AG04450 (cell line): Measurements from ENCODE around the gene EFNA1. TPM values are rescaled to one million over a fixed set of nuclear protein-coding genes. Genes with fewer than 3 reads are reported as not detected.
"Not testable (repeated sequence)": the region's sequence is repeated elsewhere in the genome, so short reads cannot be mapped to it uniquely, and the experiment has no call there.

Experiments used
- CTCF ChIA-PET: fragments of 300-600, 350-600 bp; formaldehyde crosslinking; extraction: SDS; loops from one replicate; lab custom pipeline; 2022; ENCODE audit warnings: antibody characterized with exemption, inconsistent platforms; lab: Charles Lee
- POLR2A ChIA-PET: fragments of 350-600 bp; formaldehyde crosslinking; extraction: SDS; loops from one replicate; lab custom pipeline; 2021; ENCODE audit warnings: antibody characterized with exemption, inconsistent platforms; lab: Yijun Ruan, JAX
- DNase-seq: peaks from one replicate; pipeline ENCODE4 v3.0.0-alpha.2; 2011; ENCODE audit warnings: low read depth, low spot score
- H3K27ac ChIP-seq: one replicate; pipeline ENCODE4 v1.5.1; 2012; ENCODE audit warnings: low read depth, low read length, control low read depth
- H3K27me3 ChIP-seq: one replicate; pipeline ENCODE4 v1.6.0; 2012; ENCODE audit warnings: low read length; ENCODE audit not compliant: control insufficient read depth, insufficient read depth
- H3K4me3 ChIP-seq: 2 replicates; pipeline ENCODE4 v1.5.1; 2011; ENCODE audit warnings: mild to moderate bottlenecking, low read depth, low read length, control low read depth
- H3K9me3 ChIP-seq: 2 replicates; pipeline ENCODE4 v1.5.1; 2012; ENCODE audit warnings: low read length; ENCODE audit not compliant: control insufficient read depth, insufficient read depth
- CTCF ChIP-seq: IDR thresholded peaks from 2 replicates; pipeline ENCODE4 v1.5.1; 2011; ENCODE audit warnings: low read depth, low read length, control low read depth, inconsistent platforms
- polyA plus RNA-seq: library from polyadenylated mRNA; depleted of rRNA; stranded (reverse); fragments of >200 nt; gene quantifications from 2 replicates; pipeline ENCODE4 v1.2.3, GENCODE V29; 2011

Gene EFNA1
- polyA plus RNA-seq, 1 experiment, result 1.4 TPM

- H3K27me3 ChIP-seq, result peaks cover 40% of the 10 kb centered on the region
- no peaks in the 10 kb centered on the region for H3K9me3 ChIP-seq
- no peak for TF ChIP-seq CTCF
- ChIA-PET POLR2A (no interaction called here), CTCF (interaction anchor here (0.6 to 4.2 kb wide), 4 partner anchors 26 to 1319 kb away, joined by 3 to 17 read pairs (median 4); partner anchors contain the start of gene KRTCAP2)
- DNase-seq, result no peak
- H3K27ac ChIP-seq, result no peak overlapping the region
- no peak overlapping the region for H3K4me3 ChIP-seq
Measured at GRCh38 chr1:155117610-155118009, 10.1 kb upstream of the EFNA1 start.

GRCh38 chr1:155118090-155118489, 9.6 kb upstream of the EFNA1 start:
- H3K27ac ChIP-seq, DNase-seq, H3K4me3 ChIP-seq, H3K9me3 ChIP-seq, POLR2A ChIA-PET: not testable (repeated sequence)
- CTCF ChIA-PET, result interaction anchor here (0.6 to 4.2 kb wide), 3 partner anchors 25 to 76 kb away, joined by 3 to 17 read pairs (median 4); partner anchors contain the start of gene KRTCAP2
- peaks cover 40% of the 10 kb centered on the region for H3K27me3 ChIP-seq

GRCh38 chr1:155120253-155120652, 7.4 kb upstream of the EFNA1 start:
- no peak for TF ChIP-seq CTCF
- peaks cover 49% of the 10 kb centered on the region for H3K27me3 ChIP-seq
- CTCF ChIA-PET, result interaction anchor here (1.0 to 2.4 kb wide), 2 partner anchors 29 to 53 kb away, joined by 3 to 10 read pairs; partner anchors contain the start of gene KRTCAP2

GRCh38 chr1:155121249-155121648, 6.4 kb upstream of the EFNA1 start:
- H3K9me3 ChIP-seq, result no peaks in the 10 kb centered on the region; the same call in 1 of the 2 replicates
- ChIA-PET POLR2A (no interaction called here), CTCF (interaction anchor here (0.7 to 2.4 kb wide), 2 partner anchors 30 to 36 kb away, joined by 3 to 10 read pairs; no protein-coding TSS in a partner anchor)
- peaks cover 52% of the 10 kb centered on the region for H3K27me3 ChIP-seq
- DNase-seq, result no peak
- no peak for TF ChIP-seq CTCF
- no peak overlapping the region for H3K4me3 ChIP-seq
- H3K27ac ChIP-seq, result no peak overlapping the region

More at GRCh38 chr1:155120253-155120652, 7.4 kb upstream of the EFNA1 start:
- Histone ChIP-seq H3K27ac (no peak overlapping the region), H3K4me3 (no peak overlapping the region), H3K9me3 (no peaks in the 10 kb centered on the region)
- no peak for DNase-seq
- POLR2A ChIA-PET, result no interaction called here

- DNase-seq, result no peak
- ChIA-PET POLR2A (no interaction called here), CTCF (interaction anchor here (0.7 to 1.8 kb wide), 4 partner anchors 31 to 72 kb away, joined by 3 to 5 read pairs (median 4); partner anchors contain the start of gene KRTCAP2)
- TF ChIP-seq CTCF, result no peak
- Histone ChIP-seq H3K4me3 (no peak overlapping the region), H3K27me3 (peaks cover 59% of the 10 kb centered on the region), H3K27ac (no peak overlapping the region), H3K9me3 (no peaks in the 10 kb centered on the region; the same call in 1 of the 2 replicates)
Measured at GRCh38 chr1:155122308-155122707, 5.4 kb upstream of the EFNA1 start.
